ENCODE measurements around the gene RNGTT. TPM values are rescaled to one million over a fixed set of nuclear protein-coding genes. Genes with fewer than 3 reads are reported as not detected.

RNGTT gene
- total and polyA plus RNA-seq, 12 donors: 2.6 to 29.6 (median 14.2) TPM

DNA sequence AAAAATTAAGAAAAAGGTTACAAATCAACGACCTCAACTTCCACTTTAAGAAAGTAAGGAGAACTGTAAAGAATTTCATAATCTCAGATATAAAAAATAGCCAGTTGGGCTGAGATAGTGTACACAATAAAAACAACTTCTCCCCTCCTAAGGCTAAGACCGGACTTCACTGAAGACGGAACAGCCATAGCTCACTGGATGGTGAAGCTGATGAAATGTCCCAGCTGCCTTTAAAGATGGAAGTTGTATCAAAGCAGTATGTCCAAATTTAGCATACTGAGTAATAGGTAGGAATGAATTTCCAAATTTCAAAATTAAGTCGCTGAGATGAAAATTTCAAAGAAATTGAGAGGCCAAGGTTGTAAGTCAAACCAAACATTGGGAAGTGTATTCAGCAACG lies 153.3 kb downstream of the RNGTT start:
- H3K27me3 ChIP-seq: no peaks in the 10 kb centered on the region

DNA sequence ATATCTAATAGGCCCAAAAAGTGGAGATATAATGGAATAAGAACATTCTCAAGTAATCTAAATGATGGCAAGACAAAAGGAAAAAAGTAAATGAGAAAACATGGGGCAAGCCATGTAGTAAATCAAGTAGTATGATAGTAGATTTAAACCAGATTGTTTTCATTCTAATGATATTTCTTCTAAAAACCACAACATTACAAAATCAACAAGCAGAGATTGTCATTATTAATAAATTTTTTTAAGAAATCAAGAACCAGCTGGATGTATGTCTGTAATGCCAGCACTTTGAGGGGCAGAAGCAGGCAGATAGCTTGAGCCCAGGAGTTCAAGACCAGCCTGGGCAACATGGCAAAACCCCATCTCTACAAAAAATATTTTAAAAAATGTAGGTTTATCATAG lies 155.0 kb downstream of the RNGTT start:
- Histone ChIP-seq H3K4me1 (replicated peaks in 1 of 2) (no peaks in the 10 kb centered on the region), H3K27me3 (no peaks in the 10 kb centered on the region), H3K27ac (no peak overlapping the region), H3K9me3 (replicated peaks in 1 of 3) (peaks cover 0 to 7% (median 0%) of the 10 kb centered on the region in 3 donors), H3K4me3 (no peak overlapping the region), H3K36me3 (replicated peaks in 1 of 2) (no peaks in the 10 kb centered on the region)
- intact Hi-C loops (cut with DNase I): no loop called here
- no peak for DNase-seq
- no peak for TF ChIP-seq POLR2A (IDR thresholded peaks at IDR 0.05)
- TF ChIP-seq, protein P1, sequence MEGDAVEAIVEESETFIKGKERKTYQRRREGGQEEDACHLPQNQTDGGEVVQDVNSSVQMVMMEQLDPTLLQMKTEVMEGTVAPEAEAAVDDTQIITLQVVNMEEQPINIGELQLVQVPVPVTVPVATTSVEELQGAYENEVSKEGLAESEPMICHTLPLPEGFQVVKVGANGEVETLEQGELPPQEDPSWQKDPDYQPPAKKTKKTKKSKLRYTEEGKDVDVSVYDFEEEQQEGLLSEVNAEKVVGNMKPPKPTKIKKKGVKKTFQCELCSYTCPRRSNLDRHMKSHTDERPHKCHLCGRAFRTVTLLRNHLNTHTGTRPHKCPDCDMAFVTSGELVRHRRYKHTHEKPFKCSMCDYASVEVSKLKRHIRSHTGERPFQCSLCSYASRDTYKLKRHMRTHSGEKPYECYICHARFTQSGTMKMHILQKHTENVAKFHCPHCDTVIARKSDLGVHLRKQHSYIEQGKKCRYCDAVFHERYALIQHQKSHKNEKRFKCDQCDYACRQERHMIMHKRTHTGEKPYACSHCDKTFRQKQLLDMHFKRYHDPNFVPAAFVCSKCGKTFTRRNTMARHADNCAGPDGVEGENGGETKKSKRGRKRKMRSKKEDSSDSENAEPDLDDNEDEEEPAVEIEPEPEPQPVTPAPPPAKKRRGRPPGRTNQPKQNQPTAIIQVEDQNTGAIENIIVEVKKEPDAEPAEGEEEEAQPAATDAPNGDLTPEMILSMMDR (IDR thresholded peaks at IDR 0.05): no peak

More for the DNA sequence above, 153.3 kb downstream of the RNGTT start:
- DNase-seq: no peak
- Histone ChIP-seq H3K4me1 (replicated peaks in 1 of 2) (peaks cover 0 to 11% of the 10 kb centered on the region in 2 donors), H3K4me3 (no peak overlapping the region), H3K36me3 (replicated peaks in 1 of 2) (no peaks in the 10 kb centered on the region), H3K9me3 (replicated peaks in 1 of 3) (peaks cover 0 to 7% (median 4%) of the 10 kb centered on the region in 3 donors), H3K27ac (no peak overlapping the region)
- WGBS, 4 donors: 89 to 92% (median 90%) methylated on average over 5 of the region's 5 CpGs
- TF ChIP-seq, protein P1 (IDR thresholded peaks at IDR 0.05): no peak
- no peak for TF ChIP-seq POLR2A (IDR thresholded peaks at IDR 0.05)
- intact Hi-C loops (cut with DNase I): no loop called here

DNA sequence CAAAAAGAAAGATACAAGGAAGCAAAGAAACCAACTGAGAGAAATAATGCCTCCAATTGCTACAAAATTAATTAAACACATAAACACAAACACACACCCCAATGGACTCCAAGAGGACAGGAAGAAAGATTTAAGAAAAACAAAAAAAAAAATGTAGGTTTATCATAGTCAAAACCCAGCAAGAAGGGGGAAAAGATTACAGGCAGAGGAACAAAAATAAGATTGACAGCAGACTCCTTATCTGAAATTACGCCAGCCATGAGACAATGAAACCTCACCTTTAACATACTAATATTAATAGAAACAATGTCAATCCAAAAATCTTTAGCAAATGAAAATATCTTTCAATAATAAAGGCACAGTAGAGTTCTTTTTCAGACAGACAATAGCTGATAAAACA lies 155.8 kb downstream of the RNGTT start:
- intact Hi-C loops (cut with DNase I): no loop called here
- no peak for DNase-seq
- WGBS, 4 donors: 89 to 100% (median 93%) methylated on average over 1 of the region's 1 CpG
- peaks cover 0 to 7% (median 0%) of the 10 kb centered on the region in 3 donors for H3K9me3 ChIP-seq (replicated peaks in 1 of 3)
- no peaks in the 10 kb centered on the region for H3K27me3 ChIP-seq
- H3K27ac ChIP-seq: no peak overlapping the region
- H3K36me3 ChIP-seq (replicated peaks in 1 of 2): no peaks in the 10 kb centered on the region
- H3K4me3 ChIP-seq: no peak overlapping the region
- no peaks in the 10 kb centered on the region for H3K4me1 ChIP-seq (replicated peaks in 1 of 2)
- TF ChIP-seq POLR2A (IDR thresholded peaks at IDR 0.05): no peak
- TF ChIP-seq, protein P1 (IDR thresholded peaks at IDR 0.05): no peak

DNA sequence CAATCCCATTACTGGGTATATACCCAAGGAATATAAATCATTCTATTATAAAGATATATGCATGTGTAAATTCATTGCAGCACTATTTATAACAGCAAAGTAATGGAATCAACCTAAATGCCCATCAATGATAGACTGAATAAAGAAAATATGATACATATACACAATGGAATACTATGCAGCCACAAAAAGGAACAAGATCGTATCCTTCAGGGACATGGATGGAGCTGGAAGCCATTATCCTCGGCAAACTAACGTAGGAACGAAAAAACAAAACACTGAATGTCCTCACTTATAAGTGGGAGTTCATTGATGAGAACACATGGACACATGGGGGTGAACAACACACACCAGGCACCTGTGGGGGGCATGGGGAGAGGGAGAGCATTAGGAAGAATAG lies 156.7 kb downstream of the RNGTT start:
- no peak overlapping the region for H3K27ac ChIP-seq
- H3K4me1 ChIP-seq (replicated peaks in 1 of 2): no peaks in the 10 kb centered on the region
- no peaks in the 10 kb centered on the region for H3K27me3 ChIP-seq
- intact Hi-C loops (cut with DNase I): no loop called here
- no peak for TF ChIP-seq POLR2A (IDR thresholded peaks at IDR 0.05)
- TF ChIP-seq, protein P1 (IDR thresholded peaks at IDR 0.05): no peak
- 95 to 99% (median 96%) methylated on average over 4 of the region's 4 CpGs for WGBS, 4 donors
- H3K4me3 ChIP-seq: no peak overlapping the region
- no peak for DNase-seq
- no peaks in the 10 kb centered on the region for H3K36me3 ChIP-seq (replicated peaks in 1 of 2)
- peaks cover 0 to 7% (median 0%) of the 10 kb centered on the region in 3 donors for H3K9me3 ChIP-seq (replicated peaks in 1 of 3)
